ENCODE results near the gene HORMAD2.
A peak's percentile ranks its signal among the peaks of the same experiment; 100 is the strongest.
"Not testable (repeated sequence)": the region's sequence is repeated elsewhere in the genome, so short reads cannot be mapped to it uniquely, and the experiment has no call there.

The HORMAD2 gene

GRCh38 chr22:30191040-30191701, 110.9 kb downstream of the HORMAD2 start:
- no peak for DNase-seq (ENCODE audit: low read depth, low spot score)

- no peak for DNase-seq (ENCODE audit: low read depth, low spot score)
These were observed 112.2 kb downstream of the HORMAD2 start for GRCh38 chr22:30192427-30192826.

GRCh38 chr22:30193031-30193775, 112.9 kb downstream of the HORMAD2 start:
- DNase-seq (ENCODE audit: low read depth, low spot score) = no peak

DNA sequence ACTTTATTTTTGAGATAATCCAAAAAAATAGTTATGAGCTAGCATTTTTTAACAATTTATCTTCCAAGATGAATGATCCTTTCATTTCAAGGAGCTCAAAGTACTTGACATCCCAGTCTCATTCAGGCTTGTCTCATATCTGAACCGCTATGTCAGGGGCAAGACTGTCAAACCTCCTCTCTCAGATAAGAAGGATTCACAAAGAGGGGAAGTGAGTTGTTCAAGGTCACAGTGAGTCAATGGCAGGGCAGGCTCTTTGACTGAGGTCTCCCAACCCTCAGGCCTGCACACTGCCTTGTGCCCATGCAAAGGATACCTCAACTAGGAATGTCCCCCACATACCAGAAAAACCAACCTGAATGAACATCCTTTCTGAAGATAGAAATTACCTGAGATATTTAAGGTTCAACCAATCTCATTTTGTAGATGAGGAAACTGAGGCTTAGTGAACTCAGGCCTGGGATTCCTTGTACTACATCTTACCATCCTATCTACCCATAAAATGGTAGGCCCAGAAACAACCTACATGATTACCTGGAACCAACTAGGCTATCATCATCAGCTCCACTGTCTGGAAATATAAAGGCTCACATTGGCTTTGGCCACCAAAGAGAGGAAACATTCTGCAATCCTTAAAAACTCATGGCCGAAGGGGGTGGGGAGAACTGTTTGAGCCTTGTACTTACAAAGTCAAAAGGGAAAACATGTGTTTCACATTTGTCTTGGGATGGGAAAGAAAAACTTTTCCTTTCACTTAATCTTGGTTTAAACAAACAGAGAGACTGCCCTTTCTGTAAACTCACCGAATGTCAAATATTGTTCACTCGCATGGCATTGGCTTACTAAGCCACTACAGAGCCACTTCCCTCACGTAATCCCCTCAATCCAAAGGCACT, 115.2 kb downstream of the HORMAD2 start:
- DNase-seq (ENCODE audit: low read depth, low spot score) = no peak

GRCh38 chr22:30196141-30196879, 116.0 kb downstream of the HORMAD2 start:
- peak; percentile 95 for DNase-seq (ENCODE audit: low read depth, low spot score)

DNA sequence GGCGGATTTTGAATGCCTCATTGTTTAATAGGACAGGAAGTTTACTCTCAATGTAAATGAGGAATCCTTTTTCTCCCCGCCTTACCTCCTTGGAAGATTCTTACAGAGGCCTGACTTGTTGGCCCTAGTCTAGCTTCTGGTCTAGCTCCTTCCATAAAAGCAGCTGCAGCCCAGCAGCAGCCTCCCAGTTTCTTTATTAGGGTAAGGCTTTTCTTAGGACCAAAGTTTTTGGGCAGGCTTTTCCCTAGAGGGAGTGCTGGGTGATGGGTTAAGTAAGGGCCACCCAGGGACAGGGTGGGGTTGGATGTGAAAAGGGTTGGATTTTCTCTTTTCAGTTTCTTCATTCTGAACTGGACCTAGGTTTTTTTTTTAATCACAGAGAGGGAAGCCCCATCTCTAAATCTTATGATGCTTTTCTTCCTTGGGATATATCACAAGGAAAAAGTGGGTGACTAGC, 116.6 kb downstream of the HORMAD2 start:
- no peak for DNase-seq (ENCODE audit: low read depth, low spot score)

DNA sequence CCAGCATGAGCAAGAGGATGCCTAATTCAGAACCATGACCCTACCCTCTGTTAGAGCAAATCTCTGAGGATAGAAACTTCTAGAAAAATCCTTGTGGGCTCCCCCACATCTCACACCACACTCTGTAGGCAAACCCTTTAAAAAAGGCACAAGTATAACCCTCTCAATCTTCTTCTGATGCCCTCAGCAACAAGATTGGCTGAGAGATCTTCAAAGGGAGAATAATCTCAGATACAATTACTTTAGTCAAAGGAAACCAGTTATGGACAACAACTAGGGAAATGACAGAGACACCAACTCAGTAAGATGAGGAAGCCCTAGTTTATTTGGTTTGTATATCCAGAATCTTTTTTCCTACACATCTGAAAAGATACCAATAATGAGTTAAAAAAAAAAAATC, 117.1 kb downstream of the HORMAD2 start:
- DNase-seq (ENCODE audit: low read depth, low spot score) = no peak

GRCh38 chr22:30198152-30198825, 118.0 kb downstream of the HORMAD2 start:
- no peak for DNase-seq (ENCODE audit: low read depth, low spot score)

- DNase-seq (ENCODE audit: low read depth, low spot score) = no peak
These were observed 118.7 kb downstream of the HORMAD2 start for GRCh38 chr22:30198921-30199320.

- DNase-seq (ENCODE audit: low read depth, low spot score) = not testable (repeated sequence)
These were observed 120.6 kb downstream of the HORMAD2 start for GRCh38 chr22:30200905-30201304.

GRCh38 chr22:30201945-30202344, 121.7 kb downstream of the HORMAD2 start:
- no peak for DNase-seq (ENCODE audit: low read depth, low spot score)

- DNase-seq (ENCODE audit: low read depth, low spot score) = no peak
These were observed 122.3 kb downstream of the HORMAD2 start for GRCh38 chr22:30202531-30203006.

- no peak for DNase-seq (ENCODE audit: low read depth, low spot score)
These were observed 123.9 kb downstream of the HORMAD2 start for GRCh38 chr22:30204015-30204741.

DNA sequence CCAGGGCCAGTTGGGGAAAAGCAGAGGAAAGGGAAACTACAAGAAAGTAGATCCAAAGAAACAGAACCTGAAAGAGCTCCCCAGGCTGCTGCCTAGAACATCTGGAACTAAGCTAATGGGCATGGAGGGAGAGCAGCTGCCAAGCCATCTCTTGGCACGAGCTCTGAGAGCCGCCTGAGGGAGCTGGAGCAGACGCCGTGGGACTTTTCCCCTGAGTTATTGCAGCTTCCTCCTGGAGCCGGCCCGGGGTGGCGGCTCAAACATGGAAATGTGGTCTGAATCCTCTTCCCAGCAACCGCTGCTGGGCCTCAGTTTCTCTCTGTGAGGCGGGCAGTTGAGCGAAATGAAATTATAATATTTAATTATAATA, 124.5 kb downstream of the HORMAD2 start:
- no peak for DNase-seq (ENCODE audit: low read depth, low spot score)

- no peak for DNase-seq (ENCODE audit: low read depth, low spot score)
These were observed 125.2 kb downstream of the HORMAD2 start for GRCh38 chr22:30205281-30206115.

DNA sequence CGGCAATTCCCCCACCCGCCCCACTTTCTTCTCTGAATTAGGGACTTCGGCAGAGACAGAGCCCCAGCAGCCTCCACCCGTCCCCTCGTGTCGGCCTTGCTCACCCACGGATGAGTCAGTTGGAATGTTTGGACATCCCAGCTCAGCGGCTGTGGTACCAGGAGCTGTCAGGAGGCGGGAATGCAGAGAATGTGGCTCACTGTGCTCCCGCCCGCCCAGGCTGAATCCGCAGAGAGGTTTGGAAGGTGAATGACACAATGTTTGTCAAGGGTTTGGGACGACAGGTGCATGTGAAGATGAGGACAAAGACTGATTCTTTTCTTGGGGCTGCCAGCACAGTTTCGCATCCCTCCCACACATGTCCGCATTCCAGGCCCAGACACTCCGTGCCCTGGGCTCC, 126.7 kb downstream of the HORMAD2 start:
- DNase-seq (ENCODE audit: low read depth, low spot score) = no peak

DNA sequence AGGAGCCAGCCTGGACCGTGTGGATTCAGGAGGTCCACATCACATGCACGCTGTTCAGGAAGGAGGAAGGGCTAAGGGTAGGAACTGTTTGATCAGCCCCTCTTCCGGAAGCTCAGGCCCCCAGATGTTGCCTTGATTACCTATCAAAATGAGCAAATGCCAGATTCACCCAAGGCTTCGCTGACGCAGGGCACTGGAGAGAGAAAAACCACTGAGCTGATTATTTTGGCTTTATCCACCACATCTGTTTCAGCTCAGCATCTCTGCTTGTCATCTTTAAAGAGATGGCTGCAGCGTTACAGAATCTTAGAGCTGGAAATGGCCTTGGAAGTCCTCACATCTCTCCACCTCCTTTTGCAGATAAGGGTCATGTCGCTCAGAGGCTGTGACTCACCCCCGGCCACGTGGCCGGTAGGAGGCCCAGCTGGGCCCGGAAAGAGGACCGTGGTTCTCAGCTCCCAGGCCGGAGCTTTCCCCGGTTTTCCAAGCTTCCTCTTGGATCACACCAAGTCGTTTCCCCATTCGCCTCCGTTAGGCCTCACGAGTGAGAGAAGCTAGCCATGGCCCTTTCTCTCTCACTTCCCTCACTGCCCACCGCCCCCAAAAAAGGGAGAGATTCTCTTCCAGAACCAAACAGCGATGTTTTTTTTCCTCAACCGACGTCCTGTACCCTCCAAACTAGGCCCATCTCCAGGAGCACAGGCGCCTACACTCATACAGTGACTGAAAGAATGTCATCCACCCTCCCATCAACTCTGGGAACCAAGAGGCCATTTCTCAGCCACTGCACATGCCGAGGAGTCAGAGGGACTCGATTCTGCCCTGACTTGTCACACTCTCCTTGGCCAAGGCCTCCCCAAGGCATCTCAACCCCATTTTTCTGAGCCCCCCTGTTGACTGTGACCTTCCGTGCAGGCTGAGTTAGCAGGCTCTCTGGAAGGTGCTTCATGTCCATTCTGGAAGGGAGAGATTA, 128.7 kb downstream of the HORMAD2 start:
- no peak for DNase-seq (ENCODE audit: low read depth, low spot score)

DNA sequence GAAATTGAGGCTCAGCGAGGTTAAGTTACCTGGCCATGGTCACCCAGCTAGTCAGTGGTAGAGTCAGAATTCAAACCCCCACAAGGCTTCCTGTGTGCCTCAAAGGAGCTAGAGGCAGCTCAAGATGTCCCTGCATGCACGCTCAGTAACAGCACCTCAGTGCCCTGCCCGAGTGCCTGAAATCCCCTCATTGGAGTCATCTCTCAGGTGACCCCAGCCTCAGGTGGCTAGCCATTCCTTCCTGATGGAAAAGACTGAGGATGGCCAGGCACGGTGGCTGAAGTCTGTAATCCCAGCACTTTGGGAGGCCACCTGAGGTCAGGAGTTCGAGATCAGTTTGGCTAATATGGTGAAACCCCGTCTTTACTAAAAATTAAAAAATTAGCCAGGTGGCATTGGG, 129.4 kb downstream of the HORMAD2 start:
- DNase-seq (ENCODE audit: low read depth, low spot score) = no peak

Data from smooth muscle cell of the brain vasculature (primary cell).